GM18861 (cell line): ENCODE results near the gene TMEM42.

Experiments used
- ATAC-seq: cut with Tn5 transposase; IDR thresholded peaks from one replicate; pipeline ENCODE4 v1.9.1; 2021; ENCODE audit not compliant: unreplicated experiment

TMEM42 gene

DNA sequence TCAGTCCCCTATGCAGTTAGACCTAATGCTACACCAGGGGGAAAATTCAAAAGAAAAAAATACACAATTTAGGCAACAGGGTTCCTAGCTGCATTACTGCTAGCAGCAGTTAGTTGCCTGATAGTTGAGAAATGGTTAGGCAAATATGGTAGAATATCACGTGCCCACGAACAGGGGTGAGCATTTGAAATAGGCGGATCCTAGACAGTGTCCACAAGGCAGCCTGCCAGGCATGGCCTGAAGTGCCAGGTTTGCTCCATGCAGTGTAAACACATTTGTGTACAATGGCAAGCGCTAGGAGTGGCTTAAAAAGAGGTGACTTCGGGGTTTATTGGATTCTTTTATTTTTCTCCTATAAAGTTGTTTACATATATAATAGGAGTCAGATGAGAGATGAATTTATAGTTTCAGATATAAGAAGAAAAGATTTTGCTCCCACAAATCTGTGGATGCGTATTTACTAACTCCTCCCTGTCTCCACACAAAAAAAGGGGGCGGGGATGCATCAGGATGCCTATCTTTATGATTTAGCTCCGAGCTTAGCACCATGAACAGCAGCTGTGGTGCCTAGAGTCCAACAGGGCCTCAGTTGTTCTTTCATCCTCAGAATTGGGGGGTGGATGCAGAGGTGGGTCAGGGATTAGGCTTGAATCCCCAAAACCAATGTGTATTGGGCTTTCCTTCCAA lies 8.8 kb downstream of the TMEM42 start:
- ATAC-seq, result no peak

DNA sequence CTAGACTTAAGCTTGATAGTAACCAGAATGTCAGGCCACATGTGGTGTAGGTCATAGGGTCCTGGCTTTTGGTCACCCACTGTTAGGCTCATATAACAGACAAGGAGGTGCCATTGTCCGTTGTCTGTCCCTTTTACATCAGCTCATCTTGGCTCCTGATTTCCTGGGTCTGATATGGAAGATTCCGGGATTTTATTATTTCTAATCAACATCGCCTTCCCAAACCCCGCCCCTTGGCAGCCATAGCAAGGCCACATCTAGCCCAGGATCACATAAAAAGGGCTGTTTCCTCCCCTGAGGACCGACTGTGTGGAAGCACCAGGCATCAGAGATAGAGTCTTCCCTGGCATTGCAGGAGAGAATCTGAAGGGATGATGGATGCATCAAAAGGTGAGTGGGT lies 12.6 kb downstream of the TMEM42 start, which contains the start of gene TGM4:
Gene TGM4, plus strand, starts transcription at position 301 of the 400 bp plus-strand sequence. Its CDS starts 71 bp downstream, at position 372.
- no peak for ATAC-seq

- ATAC-seq, result no peak
Observed at GRCh38 chr3:44875596-44875995, 13.9 kb downstream of the TMEM42 start.

DNA sequence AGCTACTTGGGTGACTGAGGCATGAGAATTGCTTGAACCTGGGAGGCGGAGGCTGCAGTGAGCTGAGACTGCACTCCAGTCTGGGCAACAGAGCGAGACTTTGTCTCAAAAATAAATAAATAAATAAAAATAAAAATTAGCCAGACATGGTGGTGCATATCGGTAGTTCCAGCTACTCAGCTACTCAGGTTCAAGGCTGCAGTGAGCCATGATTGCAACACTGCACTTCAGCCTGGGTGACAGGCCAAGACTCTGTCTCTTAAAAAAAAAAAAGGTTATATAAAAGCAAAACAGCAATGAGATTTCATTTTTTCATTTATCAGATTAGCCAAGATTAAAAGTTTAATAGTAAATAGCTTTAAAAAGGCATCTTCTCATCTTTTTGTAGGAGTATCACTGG lies 15.6 kb downstream of the TMEM42 start:
- no peak for ATAC-seq

GRCh38 chr3:44880284-44880683 lies 18.6 kb downstream of the TMEM42 start:
- ATAC-seq, result no peak

- no peak for ATAC-seq
Observed at GRCh38 chr3:44883213-44883955, 21.7 kb downstream of the TMEM42 start.

DNA sequence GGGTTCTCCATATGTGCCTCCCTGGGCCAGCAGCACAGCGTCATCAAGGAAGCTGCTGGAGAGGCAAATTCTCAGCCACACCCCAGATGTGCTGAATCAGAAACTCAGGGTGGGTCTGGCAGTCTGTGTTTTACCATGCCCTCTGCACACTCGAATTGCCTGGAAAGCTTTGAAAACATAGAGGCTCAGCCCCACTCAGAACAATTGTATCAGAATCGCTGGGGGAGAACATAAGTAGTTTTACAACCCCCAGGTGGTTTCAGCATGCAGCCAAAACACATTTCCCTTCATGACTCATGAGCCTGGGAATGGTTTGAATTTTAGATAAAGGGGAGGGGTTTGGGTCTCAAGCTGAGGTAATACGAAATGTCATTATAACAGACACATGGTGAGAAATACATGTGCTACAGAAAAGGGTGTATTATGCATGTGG lies 22.3 kb downstream of the TMEM42 start:
- ATAC-seq, result no peak

DNA sequence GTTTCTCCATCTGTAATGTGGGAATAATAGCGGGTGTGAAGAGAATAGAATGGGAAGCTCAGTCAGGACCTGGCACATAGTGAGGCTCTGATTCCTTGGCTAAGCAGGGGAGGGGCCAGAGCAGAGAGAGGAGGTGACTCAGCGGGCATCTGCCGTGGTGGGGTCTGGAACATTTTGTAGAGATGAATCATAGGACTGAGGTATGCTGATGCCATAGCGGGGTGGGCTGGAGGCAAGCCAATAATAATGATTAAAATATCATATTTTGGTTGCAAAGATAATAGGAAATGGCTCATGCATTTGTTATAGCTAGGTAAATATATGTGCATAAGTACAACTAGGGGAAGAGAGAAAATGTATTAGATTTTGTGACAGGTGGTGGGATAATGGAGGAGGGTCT lies 23.9 kb downstream of the TMEM42 start:
- ATAC-seq, result no peak

DNA sequence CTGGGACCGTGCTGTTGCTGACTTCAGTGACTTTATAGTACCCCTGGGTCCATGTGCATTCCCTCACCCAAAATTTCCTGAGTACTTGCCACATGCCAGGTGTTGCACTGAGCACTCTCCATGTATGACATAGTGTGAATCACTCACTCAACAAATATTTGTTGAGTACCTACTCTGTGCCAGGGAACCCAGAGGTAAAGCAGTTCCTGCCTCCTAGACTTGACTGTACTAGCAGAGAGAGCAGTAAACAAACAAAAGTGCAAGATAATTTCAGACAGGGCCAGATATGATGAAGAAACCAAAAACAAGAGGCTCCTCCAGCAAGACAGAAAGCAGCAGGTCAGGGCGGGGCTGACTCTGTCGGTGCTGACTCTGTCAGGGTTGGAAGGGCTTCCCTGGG lies 24.8 kb downstream of the TMEM42 start:
- ATAC-seq, result no peak

DNA sequence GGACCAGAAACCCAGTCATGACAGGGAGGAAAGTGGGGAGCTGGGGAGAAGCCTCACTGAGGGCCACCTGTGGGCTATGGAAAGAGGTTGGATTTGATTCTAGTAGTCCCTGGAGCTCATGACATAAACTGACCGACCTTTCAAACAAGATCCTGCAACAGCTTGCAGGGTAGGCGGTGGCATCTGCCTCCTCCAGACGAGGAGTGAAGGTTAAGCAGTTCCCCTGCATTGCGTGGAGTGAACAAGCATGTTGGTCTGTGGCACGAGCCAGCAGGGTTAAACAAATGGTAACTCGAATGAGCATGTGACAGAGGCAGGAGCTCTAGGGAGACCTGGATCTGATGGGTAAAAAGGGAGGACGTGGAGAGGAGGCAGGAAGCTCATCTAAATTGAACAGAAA lies 25.4 kb downstream of the TMEM42 start:
- no peak for ATAC-seq

DNA sequence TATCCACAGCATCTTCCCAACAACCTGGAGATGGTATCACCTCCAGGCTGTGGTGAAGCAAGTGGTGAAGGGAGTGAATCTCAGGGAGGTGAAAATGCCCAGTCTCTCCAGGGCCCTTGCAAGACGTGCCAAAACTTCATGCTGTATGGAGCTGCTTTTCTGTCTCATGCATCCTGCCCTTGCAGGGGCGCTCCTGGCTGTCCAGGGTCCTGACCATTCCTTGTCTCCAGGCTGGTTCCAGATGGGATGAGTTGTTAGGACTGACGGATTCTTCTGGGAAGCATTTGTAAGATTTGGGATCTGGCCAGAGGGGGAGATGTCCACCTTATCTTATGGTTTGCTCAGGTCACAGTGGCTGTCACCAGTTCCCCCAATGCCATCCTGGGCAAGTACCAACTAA lies 28.5 kb downstream of the TMEM42 start:
- no peak for ATAC-seq

DNA sequence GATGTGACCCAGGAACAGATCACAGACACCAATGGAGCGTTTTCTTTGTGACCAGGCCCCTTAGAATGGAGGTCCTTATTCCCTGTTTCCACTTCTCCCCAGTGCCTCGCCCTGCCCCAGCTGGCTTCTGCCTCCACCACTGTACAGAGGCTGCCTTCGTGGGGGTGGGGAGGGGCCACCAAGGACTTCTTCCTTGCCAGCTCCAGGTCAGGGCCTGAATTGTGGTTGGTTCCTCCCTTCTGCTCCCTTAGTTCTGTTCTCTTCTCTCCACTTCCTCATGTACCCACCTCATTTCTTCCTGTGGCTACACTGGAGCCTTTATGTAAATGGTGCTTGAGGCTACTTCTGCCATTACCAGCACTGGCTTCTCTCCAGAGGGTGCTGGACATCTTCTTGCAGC lies 29.1 kb downstream of the TMEM42 start:
- no peak for ATAC-seq

- ATAC-seq, result no peak
Observed at GRCh38 chr3:44892689-44893088, 31.0 kb downstream of the TMEM42 start.

- ATAC-seq, result no peak
Observed at GRCh38 chr3:44893097-44893496, 31.4 kb downstream of the TMEM42 start.

DNA sequence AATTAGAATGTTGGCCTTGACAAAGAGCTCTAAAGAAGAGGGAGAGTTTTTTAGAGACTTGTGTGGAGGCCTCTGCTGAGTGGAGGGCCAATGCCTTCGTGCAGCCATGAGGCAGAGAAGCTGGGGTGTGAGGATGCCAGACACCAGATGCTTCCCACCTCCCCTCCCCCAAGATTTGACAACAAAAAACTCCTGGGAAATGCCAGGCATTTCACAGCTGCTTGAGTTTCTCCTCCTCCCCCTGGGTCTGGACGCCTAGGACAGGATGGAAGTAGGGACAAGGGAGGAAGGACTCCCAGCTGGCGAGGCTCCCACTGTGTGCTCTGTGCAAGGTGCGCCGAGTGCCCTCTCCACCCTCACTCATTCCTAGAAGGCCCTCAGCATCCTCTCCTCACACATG lies 32.8 kb downstream of the TMEM42 start:
- ATAC-seq, result no peak

DNA sequence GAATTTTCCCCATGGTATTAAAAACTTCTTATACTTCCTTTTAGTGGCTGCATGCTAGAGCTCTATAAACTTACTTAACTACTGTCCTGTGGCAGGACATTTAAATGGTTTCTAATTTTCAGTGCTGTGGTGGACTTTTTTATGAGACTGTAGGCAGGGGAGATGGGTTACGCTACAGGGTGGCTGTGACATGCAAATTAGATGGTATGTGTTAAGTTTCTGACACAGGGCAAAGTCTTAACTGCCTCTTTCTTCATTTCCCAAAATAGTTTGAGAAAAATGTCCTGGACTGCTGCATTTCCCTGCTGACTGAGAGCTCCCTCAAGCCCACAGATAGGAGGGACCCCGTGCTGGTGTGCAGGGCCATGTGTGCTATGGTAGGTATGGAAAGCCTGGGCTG lies 34.7 kb downstream of the TMEM42 start:
- no peak for ATAC-seq

DNA sequence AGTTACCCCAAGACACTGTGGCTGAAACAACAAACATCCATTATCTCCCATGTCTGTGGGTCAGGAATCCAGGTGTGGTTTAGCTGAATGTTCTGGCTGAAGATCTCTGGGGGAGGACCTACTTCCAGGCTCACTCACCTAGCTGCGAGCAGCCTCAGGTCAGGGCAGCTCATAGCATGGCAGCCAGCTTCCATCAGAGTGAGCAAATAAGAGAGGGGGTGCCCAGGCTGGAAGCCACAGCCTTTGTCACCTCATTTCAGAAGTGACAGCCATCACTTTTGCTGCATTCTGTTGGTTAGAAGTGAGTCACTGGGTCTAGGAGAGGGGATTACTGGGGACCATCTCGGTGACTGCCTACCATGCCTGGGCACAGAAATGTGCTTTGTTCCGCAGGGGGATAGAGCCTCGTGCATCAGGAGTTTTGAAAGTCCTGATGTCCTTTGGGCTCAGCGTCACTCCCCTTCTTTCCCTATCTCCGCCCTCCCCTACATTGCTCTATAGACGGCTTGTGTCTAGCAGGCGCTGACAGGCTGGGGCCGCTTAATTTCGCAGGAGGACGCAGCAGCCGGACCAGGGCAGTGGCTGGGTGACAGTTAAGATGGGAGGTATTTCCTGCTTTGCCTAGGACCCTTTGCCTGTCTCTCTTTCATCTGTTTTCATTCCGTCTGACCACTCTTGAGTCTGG lies 38.1 kb downstream of the TMEM42 start:
- no peak for ATAC-seq

- ATAC-seq, result no peak
Observed at GRCh38 chr3:44902628-44903027, 40.9 kb downstream of the TMEM42 start.

- no peak for ATAC-seq
Observed at GRCh38 chr3:44903314-44903713, 41.6 kb downstream of the TMEM42 start.

DNA sequence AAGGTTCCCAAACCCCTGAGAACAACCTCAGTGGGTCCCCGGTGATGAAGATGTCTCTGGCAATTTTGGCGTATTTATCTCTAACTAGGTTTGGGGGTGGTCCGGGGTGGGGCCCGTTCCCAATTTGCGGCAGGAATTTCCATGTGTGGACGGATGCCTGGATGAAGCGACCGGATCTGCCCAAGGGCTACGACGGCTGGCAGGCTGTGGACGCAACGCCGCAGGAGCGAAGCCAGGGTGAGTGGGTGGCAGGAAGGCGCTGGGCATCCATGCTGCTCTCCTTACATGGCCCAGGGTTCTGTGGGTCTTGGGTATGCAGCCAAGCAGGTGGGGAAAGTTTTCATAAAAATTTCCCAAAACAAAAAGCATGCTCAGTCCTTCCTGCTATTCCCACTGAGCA lies 42.0 kb downstream of the TMEM42 start:
- no peak for ATAC-seq

GRCh38 chr3:44905446-44906157 lies 43.9 kb downstream of the TMEM42 start:
- no peak for ATAC-seq
